GM19099 (cell line): Measurements from ENCODE around the gene PREB.
A peak's percentile ranks its signal among the peaks of the same experiment; 100 is the strongest.

Experiments
- POLR2A ChIP-seq: IDR thresholded peaks from 3 replicates; pipeline ENCODE4 v1.6.1; 2011; ENCODE audit warnings: low read depth; ENCODE audit not compliant: insufficient read length; ENCODE audit errors: extremely low read depth

The PREB gene

DNA sequence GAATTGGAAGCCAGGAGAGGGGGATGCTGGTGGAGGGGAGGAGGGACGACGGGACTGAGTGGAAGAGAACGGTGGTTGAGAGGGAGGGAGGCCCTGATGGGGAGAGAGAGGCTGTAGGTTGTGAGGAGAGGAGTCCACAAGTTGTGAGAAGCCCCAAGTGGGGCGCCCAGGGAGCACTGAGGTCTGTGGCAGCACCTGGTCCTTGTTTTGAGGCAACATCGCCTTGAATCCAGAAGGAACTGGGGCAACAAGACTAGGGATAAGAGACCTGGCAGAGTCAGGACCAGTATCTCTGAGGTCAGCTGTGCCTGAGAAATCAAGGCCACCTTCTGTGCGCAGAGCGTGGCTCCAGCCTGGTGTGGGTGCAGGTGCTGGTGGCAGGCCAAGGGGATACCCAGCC lies 3.7 kb upstream of the PREB start:
- no peak for TF ChIP-seq POLR2A

DNA sequence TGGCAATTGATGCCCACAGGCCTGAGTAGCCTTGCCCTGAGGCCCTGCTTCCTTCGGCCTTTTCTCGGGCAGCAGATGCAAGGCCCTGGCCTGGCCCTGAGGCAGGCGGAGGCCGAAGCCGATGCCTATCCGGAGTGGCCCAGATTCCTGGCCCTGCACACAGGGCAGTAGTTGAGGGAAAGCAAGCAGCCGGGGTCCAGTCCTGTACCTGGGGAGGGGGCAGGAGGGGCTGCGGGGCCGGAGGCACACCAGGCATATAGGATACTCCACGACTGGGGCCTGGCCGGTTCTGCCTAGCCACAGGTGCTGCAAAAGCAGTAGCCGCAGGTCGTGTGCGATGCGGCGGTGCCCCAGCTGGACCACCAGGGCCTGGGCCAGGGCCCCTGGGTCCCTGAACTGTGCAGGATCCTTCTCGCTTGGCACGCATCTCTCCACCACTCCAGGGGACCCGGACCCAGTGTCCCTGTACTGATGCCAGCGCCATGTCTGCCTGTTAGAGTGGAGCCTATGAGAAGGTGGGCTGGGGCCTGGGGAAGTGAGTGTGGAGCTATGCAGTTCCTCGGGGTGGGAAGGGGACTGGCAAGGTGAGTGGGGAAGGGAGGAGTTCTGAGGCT lies 3.0 kb upstream of the PREB start:
- no peak for TF ChIP-seq POLR2A

DNA sequence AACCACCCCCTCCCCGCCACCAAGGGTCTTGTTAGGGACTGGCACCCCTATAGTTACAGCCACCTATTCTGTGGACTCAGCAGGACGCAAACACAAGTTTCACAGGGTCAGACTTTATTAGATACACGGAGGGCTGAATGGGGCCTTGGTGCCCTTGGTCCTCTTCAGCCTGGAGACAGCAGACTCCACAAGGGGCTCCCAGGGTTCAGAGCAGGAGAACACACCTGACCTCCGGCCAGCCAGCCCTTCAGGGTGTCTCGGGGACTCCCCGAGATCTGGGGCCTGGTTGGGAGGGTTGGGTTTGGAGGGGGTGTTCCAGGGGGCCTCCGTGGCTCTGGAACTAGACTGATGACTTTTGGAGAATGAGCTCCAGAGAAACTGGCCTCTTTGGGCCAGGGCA lies 2.3 kb upstream of the PREB start:
- TF ChIP-seq POLR2A = no peak

DNA sequence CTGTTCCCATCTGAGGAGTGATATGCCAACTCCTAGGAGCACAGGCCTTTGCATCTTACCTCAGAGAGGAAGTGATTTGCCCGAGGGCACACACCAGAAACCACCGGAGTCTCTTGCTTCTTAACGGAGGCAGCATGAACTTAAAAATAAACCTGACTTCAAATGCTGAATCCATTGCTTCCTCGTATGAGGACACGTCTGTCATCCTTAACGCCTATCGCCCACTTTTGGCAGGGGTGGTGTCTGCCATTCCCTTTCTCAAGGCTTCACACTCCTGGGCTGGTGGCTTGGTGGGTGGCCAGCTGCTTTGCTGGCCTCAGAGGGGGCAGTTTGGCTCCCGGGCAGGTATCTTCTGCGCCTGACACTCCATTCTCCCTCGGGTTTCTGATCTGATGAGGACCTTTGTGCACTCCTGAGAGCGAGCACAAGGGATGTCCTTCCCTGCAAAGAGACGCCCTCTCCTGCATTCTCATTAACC lies 1.1 kb upstream of the PREB start:
- TF ChIP-seq POLR2A = no peak

DNA sequence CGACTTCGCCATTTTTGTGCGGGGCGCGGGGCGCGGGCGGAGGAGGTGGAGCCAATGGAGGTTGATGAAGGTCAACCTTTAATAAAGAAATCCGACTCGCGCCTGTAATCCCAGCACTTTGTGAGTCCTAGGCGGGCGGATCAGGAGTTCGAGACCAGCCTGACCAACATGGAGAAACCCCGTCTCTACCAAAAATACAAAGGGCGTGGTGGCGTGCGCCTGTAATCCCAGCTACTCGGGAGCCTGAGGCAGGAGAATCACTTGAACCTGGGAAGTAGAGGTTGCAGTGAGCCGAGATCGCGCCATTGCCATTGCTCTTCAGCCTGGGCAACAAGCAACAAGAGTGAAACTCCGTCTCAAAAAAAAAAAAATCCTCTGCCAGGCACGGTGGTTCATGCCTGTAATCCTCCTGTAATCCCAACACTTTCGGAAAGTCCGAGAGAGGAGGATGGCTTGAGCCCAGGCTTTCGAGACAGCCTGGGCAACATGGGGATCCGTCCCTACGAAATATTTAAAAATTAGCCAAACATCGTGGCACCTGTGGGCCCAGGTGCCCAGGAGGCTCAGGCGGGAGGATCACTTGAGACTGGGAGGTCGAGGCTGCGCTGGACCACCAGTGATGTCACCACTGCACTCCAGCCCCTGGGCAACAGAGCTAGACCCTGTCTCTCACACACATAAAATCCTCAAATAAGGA lies 493 bp upstream of the PREB start:
- no peak for TF ChIP-seq POLR2A

DNA sequence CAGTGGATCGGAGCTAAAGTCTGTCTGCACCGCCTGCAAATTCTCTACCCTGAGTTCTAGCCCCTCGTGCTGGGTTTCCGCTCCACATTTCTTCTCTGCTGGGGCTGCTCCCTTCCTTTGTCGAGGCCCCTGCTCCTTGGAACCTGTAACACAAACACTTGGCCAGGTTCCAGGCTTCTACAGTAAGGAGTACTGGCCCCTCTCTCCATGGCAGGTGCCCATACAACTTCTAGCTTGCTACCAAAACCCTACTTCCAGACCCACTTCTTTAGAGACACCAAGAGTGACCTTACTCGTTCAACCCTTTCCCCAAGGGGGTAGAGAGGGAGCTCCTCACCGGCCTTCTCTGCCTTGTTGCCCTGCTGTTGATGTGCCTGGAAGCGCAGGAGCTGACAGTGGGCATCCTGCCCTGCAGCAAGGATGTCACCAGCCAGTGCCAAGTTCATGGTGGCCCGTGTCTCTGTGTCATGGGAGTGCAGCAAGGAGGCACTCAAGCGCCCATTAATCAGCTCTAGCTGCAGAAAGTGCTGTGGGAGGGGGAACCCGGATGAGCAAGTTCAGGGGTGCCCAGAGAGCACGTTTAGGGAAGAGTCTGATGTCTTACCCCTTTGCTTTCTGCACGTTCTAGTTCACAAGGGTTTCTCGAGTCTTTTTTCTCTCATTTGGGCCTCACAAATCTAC lies 1.1 kb downstream of the PREB start:
- TF ChIP-seq POLR2A = no peak

DNA sequence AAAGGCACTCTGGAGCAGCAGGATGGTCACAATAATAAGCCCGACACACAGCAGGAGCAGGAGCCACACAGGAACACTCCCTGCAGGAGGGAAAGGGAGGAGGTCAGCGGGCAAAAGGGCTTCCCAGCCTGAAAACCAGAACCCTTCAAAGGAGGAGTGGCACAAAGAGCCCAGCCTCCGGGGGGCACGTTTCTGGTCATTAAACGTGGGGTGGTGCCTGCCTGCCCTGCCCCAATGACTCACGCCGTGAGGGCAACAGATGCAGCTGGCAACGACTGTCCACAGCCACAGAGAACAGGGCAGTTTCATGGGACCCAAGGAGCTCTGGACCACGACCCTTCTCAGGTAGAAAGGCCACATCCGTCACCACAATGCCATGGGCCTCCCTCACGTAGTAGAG lies 3.0 kb downstream of the PREB start:
- no peak for TF ChIP-seq POLR2A

DNA sequence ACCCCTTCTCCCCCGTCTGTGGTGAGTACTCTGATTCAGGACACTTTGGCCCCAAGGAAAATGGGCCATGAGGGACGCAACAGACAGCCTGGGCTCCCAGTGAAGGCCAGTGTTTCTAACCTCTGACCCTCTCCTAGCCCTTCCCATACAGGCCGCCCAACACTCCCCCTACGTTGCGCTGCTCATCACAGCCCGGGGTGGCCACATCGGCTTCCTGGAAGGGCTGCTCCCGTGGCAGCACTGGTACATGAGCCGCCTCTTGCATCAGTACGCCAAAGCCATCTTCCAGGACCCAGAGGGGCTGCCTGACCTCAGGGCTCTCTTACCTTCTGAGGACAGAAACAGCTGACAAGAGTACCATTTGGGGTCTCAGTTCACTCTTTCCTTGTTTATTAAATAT lies 4.0 kb downstream of the PREB start:
- no peak for TF ChIP-seq POLR2A

DNA sequence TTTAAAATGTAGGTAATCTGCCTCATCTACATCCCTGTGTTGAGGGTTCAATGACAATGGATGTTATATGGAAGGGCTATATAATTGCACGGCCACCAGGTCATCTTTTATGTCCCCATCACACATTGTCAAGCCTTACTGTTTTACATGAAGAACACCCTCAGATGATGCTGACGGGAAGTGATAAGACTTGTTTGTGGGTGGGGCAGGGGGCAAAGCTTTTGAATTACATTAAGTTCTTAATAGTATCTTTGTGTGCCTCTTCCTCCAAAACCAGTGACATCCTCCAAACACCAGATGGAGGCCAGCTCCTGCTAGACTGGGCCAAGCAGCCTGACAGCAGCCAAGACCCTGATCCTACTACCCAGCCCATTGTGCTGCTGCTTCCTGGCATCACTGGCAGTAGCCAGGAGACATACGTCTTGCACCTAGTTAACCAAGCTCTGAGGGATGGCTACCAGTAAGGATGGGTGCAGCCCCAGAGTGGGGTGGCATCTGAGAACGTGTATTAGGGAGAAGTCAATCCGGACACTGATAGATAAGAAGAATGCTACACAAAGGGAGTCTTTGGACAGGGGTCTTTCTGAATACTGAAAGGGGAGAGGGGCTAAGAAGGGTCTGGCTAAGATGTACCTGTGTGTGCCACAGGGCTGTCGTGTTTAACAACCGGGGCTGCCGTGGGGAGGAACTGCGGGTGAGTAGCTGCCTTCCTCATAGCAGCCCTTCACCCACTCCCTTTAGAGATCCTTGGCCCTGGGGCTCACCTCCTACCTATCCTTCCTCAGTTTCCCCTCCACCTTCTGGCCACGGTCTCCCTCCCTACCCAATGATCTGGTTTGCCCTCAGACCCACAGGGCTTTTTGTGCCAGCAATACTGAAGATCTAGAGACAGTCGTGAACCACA lies 5.5 kb downstream of the PREB start:
- peak; percentile 0 for TF ChIP-seq POLR2A

DNA sequence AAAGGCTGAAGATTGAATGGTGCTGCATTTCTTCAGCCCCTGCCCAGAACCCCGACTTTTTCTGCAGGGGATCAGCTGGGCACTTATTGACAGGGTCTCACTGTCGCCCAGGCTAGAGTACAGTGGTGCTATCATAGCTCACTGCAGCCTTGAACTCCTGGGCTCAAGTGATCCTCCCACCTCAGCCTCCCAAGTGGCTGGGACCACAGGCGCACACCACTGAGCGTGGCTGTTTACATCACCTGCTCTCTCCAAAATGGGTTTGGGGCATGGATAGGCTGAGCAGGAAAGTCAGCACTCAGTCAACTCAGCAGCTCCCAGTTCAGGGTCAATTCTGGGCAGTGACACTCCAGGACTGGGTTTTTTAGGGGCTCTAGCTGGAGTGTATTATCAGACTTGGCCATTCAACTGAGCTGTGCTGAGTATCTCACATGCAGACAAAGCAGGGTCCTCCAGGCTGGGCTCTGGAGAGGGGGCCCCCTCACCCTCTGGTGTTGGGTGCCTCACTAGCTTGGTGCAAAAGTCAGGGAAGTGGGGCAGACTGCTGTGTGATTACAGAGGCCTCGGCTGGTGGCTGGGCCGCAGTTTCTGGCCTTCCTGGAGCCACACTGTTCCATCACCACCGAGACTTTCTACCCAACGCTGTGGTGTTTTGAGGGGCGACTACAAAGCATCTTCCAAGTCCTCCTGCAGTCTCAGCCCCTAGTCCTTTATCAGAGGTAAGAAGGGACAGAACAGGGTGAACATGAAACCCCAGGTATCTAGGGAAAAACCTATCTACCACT lies 6.4 kb downstream of the PREB start:
- no peak for TF ChIP-seq POLR2A

DNA sequence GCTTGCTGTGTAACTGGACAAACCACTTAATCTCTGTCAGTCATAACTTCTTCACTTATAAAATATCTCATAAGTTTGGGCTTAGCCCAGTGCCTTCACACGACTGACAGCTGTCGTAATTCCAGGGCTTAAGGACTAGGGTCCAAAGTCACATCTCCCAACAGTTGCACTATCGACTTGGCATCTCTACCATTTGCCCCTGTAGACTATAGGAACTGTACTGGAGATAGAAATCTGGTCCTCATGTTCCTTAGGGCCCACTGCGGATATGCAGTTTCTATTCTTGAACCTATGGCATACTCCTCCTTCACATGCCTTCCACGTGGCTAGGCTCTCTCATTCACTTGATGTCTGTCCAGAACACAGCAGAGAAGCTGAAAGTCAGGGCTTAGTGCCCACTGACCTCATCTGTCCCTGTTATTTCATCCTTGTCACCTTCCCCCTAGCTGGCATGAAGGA lies 8.2 kb downstream of the PREB start:
- TF ChIP-seq POLR2A = no peak

DNA sequence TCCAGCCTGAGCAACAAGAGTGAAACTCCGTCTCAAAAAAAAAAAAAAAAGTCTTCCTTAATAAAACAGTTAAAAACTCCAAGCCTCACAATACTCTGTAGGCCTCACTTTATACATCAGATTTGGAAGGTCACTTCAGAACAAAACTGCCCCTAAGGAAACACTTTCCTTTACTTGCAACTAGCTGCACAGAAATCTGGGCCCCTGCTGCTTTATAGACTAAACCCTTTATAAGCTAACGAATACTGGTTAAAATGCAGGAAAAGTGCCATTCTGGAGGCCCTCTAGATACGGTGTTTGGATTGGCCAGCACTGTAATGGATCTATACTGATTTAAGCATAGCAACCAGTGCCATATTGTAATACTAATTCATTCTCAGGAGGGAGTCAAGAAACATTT lies 9.3 kb downstream of the PREB start:
- no peak for TF ChIP-seq POLR2A

DNA sequence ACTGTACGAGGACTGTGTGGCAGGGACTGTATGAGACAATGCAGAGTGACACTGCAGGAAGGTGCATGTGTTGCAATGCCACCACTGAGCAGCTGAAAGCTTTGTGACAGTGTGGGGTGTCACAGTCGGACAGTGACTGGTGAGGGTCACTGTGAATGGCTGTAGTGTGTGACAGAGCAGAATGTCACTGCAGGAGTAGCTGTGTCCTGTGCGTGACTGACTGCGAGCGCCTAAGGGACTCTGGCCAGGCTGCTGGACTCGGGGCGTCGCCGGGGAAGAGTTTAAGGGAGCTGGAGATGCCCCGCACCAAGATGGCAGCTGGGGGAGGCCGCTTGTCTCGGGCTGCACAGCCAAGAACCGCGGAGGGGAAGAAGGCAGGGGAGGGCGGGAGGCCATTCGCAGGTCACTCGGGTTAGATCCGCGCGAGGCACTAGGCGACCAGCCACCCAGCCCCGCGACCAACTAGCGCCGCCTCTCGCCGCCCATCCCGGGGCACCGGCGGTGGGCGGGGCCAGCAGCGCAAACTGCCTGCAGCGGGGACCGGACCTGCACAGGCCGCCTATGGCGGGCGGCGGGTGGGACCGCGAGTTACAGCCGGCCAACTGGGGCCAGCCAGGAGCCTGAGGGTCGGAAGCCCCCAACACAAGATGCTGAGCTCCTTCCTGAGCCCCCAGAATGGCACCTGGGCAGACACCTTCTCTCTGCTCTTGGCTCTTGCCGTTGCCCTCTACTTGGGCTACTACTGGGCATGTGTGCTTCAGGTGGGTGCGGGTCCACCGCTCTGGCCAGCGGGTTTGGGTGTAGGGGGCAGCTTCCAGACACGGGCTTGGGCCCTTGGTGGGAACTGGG lies 10.9 kb downstream of the PREB start, which contains the start of gene ABHD1:
TSS of gene ABHD1 (plus strand) at position 514 of the 849 bp plus-strand sequence. CDS start at position 648, 134 bp downstream.
- TF ChIP-seq POLR2A = no peak
